ENCODE data around the gene ARHGEF17.

Gene ARHGEF17, protein sequence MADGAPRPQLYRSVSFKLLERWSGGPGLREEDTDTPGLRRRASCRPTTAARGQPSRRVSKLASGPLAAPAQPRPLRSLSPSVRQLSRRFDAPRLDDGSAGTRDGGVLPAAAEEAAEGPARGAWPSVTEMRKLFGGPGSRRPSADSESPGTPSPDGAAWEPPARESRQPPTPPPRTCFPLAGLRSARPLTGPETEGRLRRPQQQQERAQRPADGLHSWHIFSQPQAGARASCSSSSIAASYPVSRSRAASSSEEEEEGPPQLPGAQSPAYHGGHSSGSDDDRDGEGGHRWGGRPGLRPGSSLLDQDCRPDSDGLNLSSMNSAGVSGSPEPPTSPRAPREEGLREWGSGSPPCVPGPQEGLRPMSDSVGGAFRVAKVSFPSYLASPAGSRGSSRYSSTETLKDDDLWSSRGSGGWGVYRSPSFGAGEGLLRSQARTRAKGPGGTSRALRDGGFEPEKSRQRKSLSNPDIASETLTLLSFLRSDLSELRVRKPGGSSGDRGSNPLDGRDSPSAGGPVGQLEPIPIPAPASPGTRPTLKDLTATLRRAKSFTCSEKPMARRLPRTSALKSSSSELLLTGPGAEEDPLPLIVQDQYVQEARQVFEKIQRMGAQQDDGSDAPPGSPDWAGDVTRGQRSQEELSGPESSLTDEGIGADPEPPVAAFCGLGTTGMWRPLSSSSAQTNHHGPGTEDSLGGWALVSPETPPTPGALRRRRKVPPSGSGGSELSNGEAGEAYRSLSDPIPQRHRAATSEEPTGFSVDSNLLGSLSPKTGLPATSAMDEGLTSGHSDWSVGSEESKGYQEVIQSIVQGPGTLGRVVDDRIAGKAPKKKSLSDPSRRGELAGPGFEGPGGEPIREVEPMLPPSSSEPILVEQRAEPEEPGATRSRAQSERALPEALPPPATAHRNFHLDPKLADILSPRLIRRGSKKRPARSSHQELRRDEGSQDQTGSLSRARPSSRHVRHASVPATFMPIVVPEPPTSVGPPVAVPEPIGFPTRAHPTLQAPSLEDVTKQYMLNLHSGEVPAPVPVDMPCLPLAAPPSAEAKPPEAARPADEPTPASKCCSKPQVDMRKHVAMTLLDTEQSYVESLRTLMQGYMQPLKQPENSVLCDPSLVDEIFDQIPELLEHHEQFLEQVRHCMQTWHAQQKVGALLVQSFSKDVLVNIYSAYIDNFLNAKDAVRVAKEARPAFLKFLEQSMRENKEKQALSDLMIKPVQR (N-terminal part only)

DNA sequence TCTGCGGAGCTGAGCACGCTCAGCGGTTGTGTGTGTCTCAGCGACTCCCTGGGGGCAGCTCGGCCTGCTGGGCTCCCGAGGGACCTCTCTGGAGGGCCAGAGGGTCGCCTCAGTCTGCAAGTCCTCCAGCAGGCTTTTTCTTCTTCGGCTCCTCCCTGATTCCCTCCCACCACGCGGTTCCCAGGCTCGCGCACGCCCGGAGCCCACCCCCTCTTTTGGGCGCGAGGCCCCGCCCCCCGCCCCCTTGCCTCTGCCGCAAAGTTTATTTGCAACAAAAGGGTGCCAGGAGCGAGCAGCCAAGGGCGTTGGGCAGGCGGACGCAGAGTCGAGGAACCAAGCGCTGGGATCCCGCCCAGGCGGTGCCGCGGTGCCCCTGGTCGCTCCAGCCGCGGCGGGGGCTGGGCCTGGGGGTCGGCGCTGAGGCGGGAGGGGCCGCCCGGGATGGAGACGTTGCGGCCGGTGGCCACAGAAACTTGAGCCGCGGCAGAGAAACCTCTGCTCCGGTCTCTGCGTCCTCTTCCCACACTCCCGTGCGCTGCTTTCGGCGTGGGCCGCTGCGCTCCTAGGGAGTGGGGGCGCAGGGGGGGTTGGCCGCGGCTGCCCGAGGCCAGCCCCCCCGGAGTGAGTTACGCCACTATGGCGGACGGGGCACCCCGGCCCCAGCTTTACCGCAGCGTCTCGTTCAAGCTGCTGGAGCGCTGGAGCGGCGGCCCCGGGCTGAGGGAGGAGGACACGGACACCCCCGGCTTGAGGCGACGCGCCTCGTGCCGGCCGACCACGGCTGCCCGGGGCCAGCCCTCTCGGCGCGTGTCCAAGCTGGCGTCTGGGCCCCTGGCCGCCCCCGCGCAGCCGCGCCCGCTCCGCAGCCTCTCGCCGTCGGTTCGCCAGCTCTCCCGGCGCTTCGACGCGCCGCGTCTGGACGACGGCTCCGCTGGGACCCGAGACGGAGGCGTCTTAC is at the start of gene ARHGEF17:
ARHGEF17 (plus strand) TSS at position 274 of the 958 bp plus-strand sequence; CDS start at position 637, 363 bp downstream.
- H3K4me3 ChIP-seq (ENCODE audit: low read depth, low read length): peak within 1 kb of the TSS; percentile 77
- TF ChIP-seq, protein P1, sequence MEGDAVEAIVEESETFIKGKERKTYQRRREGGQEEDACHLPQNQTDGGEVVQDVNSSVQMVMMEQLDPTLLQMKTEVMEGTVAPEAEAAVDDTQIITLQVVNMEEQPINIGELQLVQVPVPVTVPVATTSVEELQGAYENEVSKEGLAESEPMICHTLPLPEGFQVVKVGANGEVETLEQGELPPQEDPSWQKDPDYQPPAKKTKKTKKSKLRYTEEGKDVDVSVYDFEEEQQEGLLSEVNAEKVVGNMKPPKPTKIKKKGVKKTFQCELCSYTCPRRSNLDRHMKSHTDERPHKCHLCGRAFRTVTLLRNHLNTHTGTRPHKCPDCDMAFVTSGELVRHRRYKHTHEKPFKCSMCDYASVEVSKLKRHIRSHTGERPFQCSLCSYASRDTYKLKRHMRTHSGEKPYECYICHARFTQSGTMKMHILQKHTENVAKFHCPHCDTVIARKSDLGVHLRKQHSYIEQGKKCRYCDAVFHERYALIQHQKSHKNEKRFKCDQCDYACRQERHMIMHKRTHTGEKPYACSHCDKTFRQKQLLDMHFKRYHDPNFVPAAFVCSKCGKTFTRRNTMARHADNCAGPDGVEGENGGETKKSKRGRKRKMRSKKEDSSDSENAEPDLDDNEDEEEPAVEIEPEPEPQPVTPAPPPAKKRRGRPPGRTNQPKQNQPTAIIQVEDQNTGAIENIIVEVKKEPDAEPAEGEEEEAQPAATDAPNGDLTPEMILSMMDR (IDR thresholded peaks at IDR 0.05; ENCODE audit: low read depth, low read length, missing control alignments): no peak
- no peak for DNase-seq (ENCODE audit: low read depth)

DNA sequence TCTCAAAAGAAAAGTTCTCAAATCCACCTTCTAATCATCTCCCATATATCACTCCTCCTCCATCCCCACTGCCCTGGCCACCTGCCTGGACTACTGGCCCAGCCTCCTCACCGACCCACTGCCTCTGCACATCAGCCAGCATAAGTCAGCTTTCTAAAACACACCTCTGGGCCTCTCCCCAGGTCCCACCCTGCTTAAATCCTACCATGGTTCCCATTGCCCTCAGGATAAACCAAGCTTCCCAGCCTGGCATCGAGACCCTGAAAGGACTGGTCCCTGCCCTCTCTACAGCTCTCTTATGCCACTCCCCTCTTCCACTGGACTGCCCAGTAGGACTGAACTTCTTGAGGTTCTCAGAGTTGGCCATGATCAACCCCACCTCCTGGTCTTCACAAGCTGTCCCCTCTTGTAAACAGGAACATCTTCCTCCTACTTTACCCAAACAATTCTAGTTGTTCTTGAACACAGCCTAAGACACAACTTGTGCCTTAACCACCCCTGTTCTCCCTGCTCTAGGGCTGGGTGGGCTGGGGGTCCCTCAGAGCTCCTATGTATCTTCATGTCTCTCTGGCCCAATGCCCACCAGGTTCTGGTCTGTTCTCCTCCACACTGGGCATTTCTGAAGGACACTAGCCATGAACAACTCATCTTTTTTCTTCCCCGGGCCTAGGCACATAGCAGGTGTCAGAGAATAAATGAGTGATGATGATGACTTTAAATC is 48.5 kb upstream of the ARHGEF17 start:
- no peak for DNase-seq (ENCODE audit: low read depth)
- H3K4me3 ChIP-seq (ENCODE audit: low read depth, low read length): no peak overlapping the region
- TF ChIP-seq, protein P1 (IDR thresholded peaks at IDR 0.05; ENCODE audit: low read depth, low read length, missing control alignments): no peak

DNA sequence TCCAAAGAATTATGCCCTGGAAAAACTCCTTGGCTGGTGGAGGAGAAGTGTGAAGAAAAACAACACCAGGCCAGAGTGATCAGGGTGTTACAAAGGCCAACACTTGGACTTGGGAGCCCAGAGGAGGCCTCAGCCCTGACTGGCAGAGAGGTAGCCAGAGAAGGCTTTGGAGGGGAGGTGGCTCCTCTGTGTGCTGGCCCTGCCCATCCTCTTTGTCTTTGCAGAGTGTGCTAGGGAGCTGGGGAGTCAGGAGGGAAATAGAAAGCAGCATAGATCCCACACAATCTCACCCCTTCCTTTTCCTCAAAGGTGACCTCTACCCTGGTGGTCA is 48.0 kb upstream of the ARHGEF17 start:
- TF ChIP-seq, protein P1 (IDR thresholded peaks at IDR 0.05; ENCODE audit: low read depth, low read length, missing control alignments): no peak
- no peak for DNase-seq (ENCODE audit: low read depth)
- H3K4me3 ChIP-seq (ENCODE audit: low read depth, low read length): no peak overlapping the region

DNA sequence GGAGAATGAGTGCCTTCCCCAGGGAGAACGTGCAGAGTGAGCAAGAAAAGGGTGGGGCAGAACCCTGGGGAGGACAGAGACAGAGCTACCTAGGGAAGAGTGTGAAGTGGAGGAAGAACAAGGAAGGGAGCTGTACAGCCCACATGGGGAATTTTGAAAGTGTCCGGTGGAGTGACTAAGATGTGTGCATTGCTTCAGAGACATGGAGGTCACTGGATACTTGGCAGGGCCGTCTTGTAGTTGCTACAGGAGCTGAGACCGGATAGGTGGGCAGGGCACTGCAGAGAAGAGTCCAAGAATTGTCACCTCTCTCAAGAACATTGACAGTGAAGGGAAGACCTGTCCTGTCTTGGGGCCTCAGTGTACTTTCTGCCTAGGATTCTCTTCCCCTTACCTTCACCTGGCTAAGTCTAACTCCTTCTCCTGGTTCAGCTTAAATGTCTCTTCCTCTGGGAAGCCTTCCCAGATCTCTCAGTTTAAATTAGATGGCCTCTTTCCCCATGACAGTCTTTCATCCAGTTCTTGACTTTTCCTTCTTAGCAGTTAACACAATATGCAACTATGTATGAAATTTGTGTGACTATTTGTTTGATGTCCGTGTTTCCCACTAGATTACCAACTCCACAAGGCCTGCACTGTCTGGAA is 45.1 kb upstream of the ARHGEF17 start:
- TF ChIP-seq, protein P1 (IDR thresholded peaks at IDR 0.05; ENCODE audit: low read depth, low read length, missing control alignments): no peak
- H3K4me3 ChIP-seq (ENCODE audit: low read depth, low read length): no peak overlapping the region
- no peak for DNase-seq (ENCODE audit: low read depth)

DNA sequence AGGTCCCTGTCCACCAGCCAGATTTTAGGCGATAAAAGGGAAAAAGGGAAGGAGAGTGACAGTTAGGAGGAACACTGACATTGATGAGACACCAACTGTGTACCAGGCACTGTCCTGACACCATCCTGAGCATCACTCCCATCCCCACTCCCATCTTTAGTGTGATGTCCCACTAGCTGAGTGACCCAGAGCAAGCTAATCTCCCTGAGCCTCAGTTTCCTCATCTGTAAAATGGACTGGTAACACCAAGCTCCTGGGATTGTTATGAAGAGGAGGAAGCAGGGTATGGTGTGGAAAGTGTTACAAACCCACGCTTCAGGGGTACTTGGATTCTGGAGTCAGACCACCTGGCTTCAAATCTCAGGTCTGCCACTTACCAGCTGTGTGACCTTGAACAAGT is 44.4 kb upstream of the ARHGEF17 start:
- no peak for DNase-seq (ENCODE audit: low read depth)
- H3K4me3 ChIP-seq (ENCODE audit: low read depth, low read length): no peak overlapping the region
- TF ChIP-seq, protein P1 (IDR thresholded peaks at IDR 0.05; ENCODE audit: low read depth, low read length, missing control alignments): no peak

All from GM12864 (cell line).